Measurements from ENCODE around the gene PHYKPL. TPM values are rescaled to one million over a fixed set of nuclear protein-coding genes. Genes with fewer than 3 reads are reported as not detected.
"Not testable (repeated sequence)": the region's sequence is repeated elsewhere in the genome, so short reads cannot be mapped to it uniquely, and the experiment has no call there.

The PHYKPL gene
- total RNA-seq, 2 donors from 2014 or later, result 81.7 to 89.7 TPM

DNA sequence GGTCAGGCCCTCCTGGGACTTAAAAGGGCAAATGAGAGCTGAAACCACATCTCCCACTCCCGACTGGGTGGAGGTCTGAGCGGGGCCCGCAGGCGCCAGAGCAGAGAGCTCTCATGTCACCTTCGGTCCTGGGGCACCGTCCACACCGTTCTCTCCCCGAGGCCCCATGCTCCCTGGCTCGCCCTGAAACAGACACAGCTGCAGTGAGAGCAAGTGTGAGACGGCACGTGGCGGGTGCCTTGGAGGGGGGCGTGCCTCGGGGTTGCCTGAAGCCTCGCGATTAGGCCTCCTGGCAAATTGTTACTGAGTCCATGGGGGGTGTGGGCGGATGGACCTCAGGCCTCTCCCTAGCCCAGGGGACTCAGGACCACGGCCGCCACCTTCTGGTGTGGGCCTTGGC, 24.1 kb upstream of the PHYKPL start:
- ATAC-seq (replicated peaks in 1 of 2) (no peak), DNase-seq (no peak)
- H3K27ac Mint-ChIP-seq, result no peak overlapping the region
- no peaks in the 10 kb centered on the region for H3K36me3 Mint-ChIP-seq (ENCODE audit: insufficient read depth in 2 of 2)
- no peaks in the 10 kb centered on the region for H3K27me3 Mint-ChIP-seq (ENCODE audit: low read depth)
- no peak overlapping the region for H3K4me3 Mint-ChIP-seq
- no peaks in the 10 kb centered on the region for H3K4me1 Mint-ChIP-seq (ENCODE audit: low read depth)
- no peaks in the 10 kb centered on the region for H3K9me3 Mint-ChIP-seq

- H3K27me3 Mint-ChIP-seq (ENCODE audit: low read depth); ATAC-seq (replicated peaks in 1 of 2); H3K27ac Mint-ChIP-seq; H3K9me3 Mint-ChIP-seq; H3K36me3 Mint-ChIP-seq (ENCODE audit: insufficient read depth in 2 of 2); DNase-seq; H3K4me3 Mint-ChIP-seq: not testable (repeated sequence)
- peaks cover 12% of the 10 kb centered on the region for H3K4me1 Mint-ChIP-seq (ENCODE audit: low read depth)
These were observed 21.0 kb upstream of the PHYKPL start for GRCh38 chr5:178253632-178254031.

DNA sequence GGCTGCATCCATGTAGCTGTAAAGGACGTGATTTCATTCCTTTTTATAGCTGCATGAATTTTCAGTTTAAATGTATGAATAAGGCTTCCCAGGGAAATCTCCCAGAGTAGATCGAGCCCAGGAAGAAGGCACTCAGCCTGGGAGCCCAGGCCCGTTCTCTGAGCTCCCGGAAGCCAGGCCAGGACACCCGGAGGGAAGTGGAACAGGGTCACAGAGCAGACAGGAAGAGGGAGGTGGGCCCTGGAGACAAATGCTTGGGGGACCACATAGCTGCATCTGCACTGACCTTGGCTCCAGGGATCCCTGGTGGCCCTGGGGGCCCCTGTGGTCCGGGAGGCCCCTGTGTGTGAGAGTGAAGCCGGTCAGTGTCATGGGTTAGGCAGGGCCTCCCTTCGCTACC, 19.7 kb upstream of the PHYKPL start:
- Mint-ChIP-seq H3K27ac (no peak overlapping the region), H3K9me3 (no peaks in the 10 kb centered on the region), H3K4me1 (ENCODE audit: low read depth) (peaks cover 18% of the 10 kb centered on the region), H3K4me3 (no peak overlapping the region), H3K36me3 (ENCODE audit: insufficient read depth in 2 of 2) (no peaks in the 10 kb centered on the region), H3K27me3 (ENCODE audit: low read depth) (no peaks in the 10 kb centered on the region)
- DNase-seq (no peak), ATAC-seq (replicated peaks in 1 of 2) (no peak)

- H3K27me3 Mint-ChIP-seq (ENCODE audit: low read depth), result no peaks in the 10 kb centered on the region
- peaks cover 18% of the 10 kb centered on the region for H3K4me1 Mint-ChIP-seq (ENCODE audit: low read depth)
- no peak overlapping the region for H3K4me3 Mint-ChIP-seq
- DNase-seq (no peak), ATAC-seq (replicated peaks in 1 of 2) (no peak)
- H3K9me3 Mint-ChIP-seq, result no peaks in the 10 kb centered on the region
- no peaks in the 10 kb centered on the region for H3K36me3 Mint-ChIP-seq (ENCODE audit: insufficient read depth in 2 of 2)
- peak overlapping the region; percentile 48 for H3K27ac Mint-ChIP-seq
These were observed 17.7 kb upstream of the PHYKPL start for GRCh38 chr5:178250263-178250662.

DNA sequence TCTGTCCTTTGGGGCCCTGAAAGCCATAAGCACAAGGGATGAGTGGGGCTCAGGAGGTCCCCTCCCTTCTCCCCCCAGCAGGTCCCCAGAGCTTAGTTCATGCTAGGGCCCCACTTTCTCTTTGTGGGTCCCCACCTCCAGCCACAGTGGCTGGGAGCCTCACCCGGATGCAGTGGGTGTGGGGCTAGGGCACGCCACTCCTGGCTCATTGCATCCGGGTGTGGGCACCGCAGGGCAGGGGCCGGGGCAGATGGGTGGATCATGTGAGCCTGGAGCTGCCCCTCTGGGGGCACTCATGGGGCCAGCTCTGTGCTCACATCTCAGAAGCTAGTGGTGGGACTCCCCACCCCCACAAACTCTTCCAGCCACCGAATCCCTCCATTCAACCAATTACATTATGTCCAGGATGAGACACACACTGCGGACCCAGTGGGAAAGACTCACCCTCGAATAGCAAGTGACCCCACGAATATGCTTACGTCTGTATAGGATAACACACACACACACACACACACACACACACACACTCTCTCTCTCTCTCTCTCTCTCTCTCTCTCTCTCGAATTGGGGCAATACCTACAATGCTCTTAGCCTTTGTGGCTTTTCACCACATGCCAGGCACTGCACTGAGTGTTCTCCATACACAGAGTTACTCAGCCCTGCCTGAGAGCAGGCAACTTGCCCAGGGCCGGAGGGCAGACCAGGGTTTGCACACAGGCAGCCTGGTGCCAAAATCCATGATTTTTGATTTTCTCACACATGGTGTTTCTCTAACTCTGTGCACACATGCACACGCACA, 16.8 kb upstream of the PHYKPL start:
- H3K4me3 Mint-ChIP-seq, result peak overlapping the region; percentile 16 to 51
- DNase-seq, result peak; percentile 47 to 61

DNA sequence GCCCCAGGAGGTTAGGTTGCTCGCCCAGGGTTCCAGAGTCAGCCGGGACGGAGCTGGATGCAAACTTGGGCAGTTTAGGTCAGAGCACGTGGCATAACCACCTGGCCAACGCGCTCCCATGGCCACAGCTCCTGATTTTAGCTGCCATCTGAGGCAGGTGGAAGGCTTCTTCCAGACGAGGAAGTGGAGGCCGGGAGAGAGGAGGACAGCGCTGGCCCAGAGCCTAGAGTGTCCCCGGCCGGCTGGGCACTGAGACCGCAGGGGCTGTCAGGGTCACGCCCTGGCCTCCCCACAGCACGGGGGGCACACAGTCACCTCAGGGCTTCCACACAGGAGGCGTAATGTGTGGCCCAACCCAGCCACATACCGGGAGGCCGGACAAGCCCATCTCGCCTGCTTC, 16.1 kb upstream of the PHYKPL start:
- Mint-ChIP-seq H3K27me3 (ENCODE audit: low read depth) (no peaks in the 10 kb centered on the region), H3K36me3 (ENCODE audit: insufficient read depth in 2 of 2) (no peaks in the 10 kb centered on the region), H3K9me3 (no peaks in the 10 kb centered on the region), H3K27ac (no peak overlapping the region), H3K4me1 (ENCODE audit: low read depth) (peaks cover 18% of the 10 kb centered on the region), H3K4me3 (no peak overlapping the region)
- no peak for ATAC-seq (replicated peaks in 1 of 2)
- no peak for DNase-seq

More for the DNA sequence above, 16.8 kb upstream of the PHYKPL start:
- Mint-ChIP-seq H3K36me3 (ENCODE audit: insufficient read depth in 2 of 2) (no peaks in the 10 kb centered on the region), H3K27me3 (ENCODE audit: low read depth) (no peaks in the 10 kb centered on the region), H3K9me3 (no peaks in the 10 kb centered on the region), H3K27ac (peak overlapping the region; percentile 36), H3K4me1 (ENCODE audit: low read depth) (peaks cover 18% of the 10 kb centered on the region)
- ATAC-seq (replicated peaks in 1 of 2), result peak; percentile 76 to 84

GRCh38 chr5:178247481-178248456, 15.2 kb upstream of the PHYKPL start:
- DNase-seq, result peak; percentile 45 to 64
- Mint-ChIP-seq H3K4me1 (ENCODE audit: low read depth) (peaks cover 18% of the 10 kb centered on the region), H3K4me3 (no peak overlapping the region), H3K27me3 (ENCODE audit: low read depth) (no peaks in the 10 kb centered on the region), H3K27ac (no peak overlapping the region), H3K9me3 (no peaks in the 10 kb centered on the region), H3K36me3 (ENCODE audit: insufficient read depth in 2 of 2) (no peaks in the 10 kb centered on the region)
- peak; percentile 73 to 78 for ATAC-seq (replicated peaks in 1 of 2)

DNA sequence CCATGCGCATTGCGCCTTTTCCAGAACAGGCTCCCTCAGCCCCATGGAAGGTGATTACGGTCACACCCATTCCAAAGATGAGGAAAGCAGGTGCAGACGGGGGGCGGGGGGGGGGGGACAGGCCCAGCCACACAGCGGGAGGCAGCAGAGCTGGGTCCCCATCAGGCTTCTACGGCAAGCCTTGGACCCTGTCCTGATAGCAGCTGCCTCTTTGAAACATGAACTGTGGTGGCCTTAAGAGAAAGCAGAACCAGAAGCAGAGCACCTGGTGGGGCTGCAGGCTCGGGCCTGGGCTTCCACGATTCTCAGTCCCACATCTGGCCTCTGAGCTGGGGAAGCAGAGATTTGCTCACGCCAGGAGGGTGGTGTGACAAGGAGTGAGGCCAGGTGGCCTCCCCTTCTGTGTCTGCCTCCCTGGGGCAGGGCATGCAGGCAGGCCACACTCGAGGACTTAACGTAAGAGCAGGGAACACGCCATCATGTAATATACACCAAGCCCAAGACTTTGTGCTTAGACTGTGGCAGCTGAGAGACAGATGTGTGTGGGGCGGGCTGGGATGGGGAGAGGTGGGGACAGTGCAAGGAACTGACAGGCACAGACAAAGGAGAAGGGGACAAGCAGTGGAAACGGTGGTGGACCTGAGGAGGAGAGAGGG, 14.2 kb upstream of the PHYKPL start:
- Mint-ChIP-seq H3K9me3 (no peaks in the 10 kb centered on the region), H3K27me3 (ENCODE audit: low read depth) (no peaks in the 10 kb centered on the region), H3K36me3 (ENCODE audit: insufficient read depth in 2 of 2) (no peaks in the 10 kb centered on the region), H3K4me1 (ENCODE audit: low read depth) (peaks cover 18% of the 10 kb centered on the region), H3K4me3 (no peak overlapping the region), H3K27ac (no peak overlapping the region)
- ATAC-seq (replicated peaks in 1 of 2) (no peak), DNase-seq (no peak)

DNA sequence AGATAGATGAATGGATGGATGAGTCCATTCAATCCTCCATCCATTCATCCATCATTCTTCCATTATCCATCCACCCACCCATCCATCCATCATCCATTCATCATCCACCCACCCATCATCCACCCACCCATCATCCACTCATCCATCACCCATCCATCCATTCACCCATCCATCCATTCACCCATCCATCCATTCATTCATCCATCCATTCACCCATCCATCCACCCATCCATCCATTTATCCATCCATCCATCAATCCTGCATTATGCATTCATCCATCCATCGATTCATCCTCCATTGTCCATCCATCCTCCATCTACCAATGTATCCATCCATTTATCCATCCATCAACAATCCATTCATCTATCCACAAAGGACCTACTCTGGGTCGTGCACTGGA, 12.8 kb upstream of the PHYKPL start:
- ATAC-seq (replicated peaks in 1 of 2) (no peak), DNase-seq (no peak)
- no peaks in the 10 kb centered on the region for H3K36me3 Mint-ChIP-seq (ENCODE audit: insufficient read depth in 2 of 2)
- H3K9me3 Mint-ChIP-seq, result no peaks in the 10 kb centered on the region
- no peak overlapping the region for H3K27ac Mint-ChIP-seq
- H3K4me1 Mint-ChIP-seq (ENCODE audit: low read depth), result peaks cover 27% of the 10 kb centered on the region
- H3K27me3 Mint-ChIP-seq (ENCODE audit: low read depth), result no peaks in the 10 kb centered on the region
- no peak overlapping the region for H3K4me3 Mint-ChIP-seq

GRCh38 chr5:178244576-178244975, 12.0 kb upstream of the PHYKPL start:
- Mint-ChIP-seq H3K4me3 (no peak overlapping the region), H3K27ac (no peak overlapping the region), H3K36me3 (ENCODE audit: insufficient read depth in 2 of 2) (no peaks in the 10 kb centered on the region), H3K9me3 (no peaks in the 10 kb centered on the region), H3K4me1 (ENCODE audit: low read depth) (peaks cover 30% of the 10 kb centered on the region), H3K27me3 (ENCODE audit: low read depth) (no peaks in the 10 kb centered on the region)
- no peak for ATAC-seq (replicated peaks in 1 of 2)
- no peak for DNase-seq

DNA sequence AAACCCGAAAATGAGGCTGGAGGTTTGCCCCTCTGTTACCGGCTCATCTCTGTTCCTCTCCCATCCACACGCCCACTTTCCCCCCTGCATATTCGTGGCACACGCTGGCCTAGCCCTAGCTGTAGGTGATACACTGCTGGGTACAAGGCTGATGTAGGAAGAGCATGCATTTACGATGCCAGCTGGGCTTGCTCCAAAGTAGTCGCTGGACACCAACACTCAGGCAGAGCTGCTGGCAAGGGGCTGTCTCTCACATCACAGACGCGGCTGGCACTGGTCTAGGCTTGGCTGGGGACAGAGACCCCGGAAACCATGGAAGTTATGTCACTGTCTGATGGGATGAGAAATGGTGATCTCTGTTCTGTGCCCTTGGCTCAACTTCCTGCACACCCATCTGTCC, 9.8 kb upstream of the PHYKPL start:
- H3K27me3 Mint-ChIP-seq (ENCODE audit: low read depth), result no peaks in the 10 kb centered on the region
- no peak overlapping the region for H3K27ac Mint-ChIP-seq
- no peaks in the 10 kb centered on the region for H3K9me3 Mint-ChIP-seq
- no peaks in the 10 kb centered on the region for H3K36me3 Mint-ChIP-seq (ENCODE audit: insufficient read depth in 2 of 2)
- no peak for DNase-seq
- H3K4me3 Mint-ChIP-seq, result peak overlapping the region in 1 of 2 donors; percentile 33
- H3K4me1 Mint-ChIP-seq (ENCODE audit: low read depth), result peaks cover 29% of the 10 kb centered on the region
- ATAC-seq (replicated peaks in 1 of 2), result no peak

DNA sequence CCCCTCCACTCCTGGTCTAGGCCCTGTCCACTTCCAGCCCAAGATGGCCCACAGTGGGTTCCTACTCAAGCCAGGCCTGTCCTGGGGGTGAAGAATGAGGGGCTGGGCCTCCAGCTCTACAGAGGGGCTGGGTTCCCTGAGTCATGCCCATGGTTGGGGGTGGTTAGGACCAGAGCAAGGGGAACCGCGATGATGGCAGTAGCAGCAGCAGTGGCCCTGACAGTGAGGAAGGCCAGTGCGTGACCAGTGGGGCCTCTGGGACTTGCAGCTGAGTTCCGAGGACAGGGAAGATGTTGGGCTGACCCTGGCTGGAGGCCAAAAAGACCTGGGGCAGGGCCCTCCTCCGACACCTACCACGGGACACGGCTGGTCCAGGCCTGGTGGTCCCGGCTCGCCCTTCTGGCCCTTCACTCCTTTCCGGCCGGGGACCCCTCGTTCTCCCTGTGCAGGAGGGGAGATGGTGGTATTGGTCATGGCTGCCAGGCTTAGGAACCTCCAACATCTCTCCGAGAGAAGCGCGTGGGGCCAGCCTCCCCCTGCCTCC, 9.2 kb upstream of the PHYKPL start:
- DNase-seq (no peak), ATAC-seq (replicated peaks in 1 of 2) (peak; percentile 25 to 38)
- peaks cover 35% of the 10 kb centered on the region for H3K4me1 Mint-ChIP-seq (ENCODE audit: low read depth)
- H3K27ac Mint-ChIP-seq, result no peak overlapping the region
- H3K36me3 Mint-ChIP-seq (ENCODE audit: insufficient read depth in 2 of 2), result no peaks in the 10 kb centered on the region
- peak overlapping the region in 1 of 2 donors; percentile 72 for H3K4me3 Mint-ChIP-seq
- H3K27me3 Mint-ChIP-seq (ENCODE audit: low read depth), result no peaks in the 10 kb centered on the region
- H3K9me3 Mint-ChIP-seq, result no peaks in the 10 kb centered on the region
